ENCODE data around the gene ATP6V0C.

The ATP6V0C gene

GRCh38 chr16:2511996-2512734 is 1.6 kb upstream of the ATP6V0C start:
- H3K4me3 ChIP-seq (replicated peaks; ENCODE audit: insufficient read depth, low read length), result no peak overlapping the region
- TF ChIP-seq POLR2AphosphoS5 (IDR thresholded peaks at IDR 0.05; ENCODE audit: low read depth), result no peak
- no peak for TF ChIP-seq GABPA (IDR thresholded peaks at IDR 0.05; ENCODE audit: low read depth)
- no peak for TF ChIP-seq CTCF (IDR thresholded peaks at IDR 0.05; ENCODE audit: insufficient read depth, low read length)
- TF ChIP-seq SPI1 (IDR thresholded peaks at IDR 0.05; ENCODE audit: borderline replicate concordance, low read depth), result no peak
- TF ChIP-seq REST (IDR thresholded peaks at IDR 0.05; ENCODE audit: insufficient replicate concordance, low read depth), result no peak
- no peak overlapping the region for H3K27ac ChIP-seq (replicated peaks)
- DNase-seq (ENCODE audit: low read depth in 1 of 2, low spot score in 1 of 2), result no peak
- H3K27me3 ChIP-seq (ENCODE audit: insufficient read depth, poor library complexity, severe bottlenecking), result no peaks in the 10 kb centered on the region

- no peak for TF ChIP-seq SPI1 (IDR thresholded peaks at IDR 0.05; ENCODE audit: borderline replicate concordance, low read depth)
- no peak for TF ChIP-seq REST (IDR thresholded peaks at IDR 0.05; ENCODE audit: insufficient replicate concordance, low read depth)
- no peak for TF ChIP-seq GABPA (IDR thresholded peaks at IDR 0.05; ENCODE audit: low read depth)
- no peak for TF ChIP-seq CTCF (IDR thresholded peaks at IDR 0.05; ENCODE audit: insufficient read depth, low read length)
- no peak for TF ChIP-seq POLR2AphosphoS5 (IDR thresholded peaks at IDR 0.05; ENCODE audit: low read depth)
- peak overlapping the region; percentile 24; the same call in 1 of the 2 replicates for H3K4me3 ChIP-seq (replicated peaks; ENCODE audit: insufficient read depth, low read length)
- H3K27me3 ChIP-seq (ENCODE audit: insufficient read depth, poor library complexity, severe bottlenecking), result no peaks in the 10 kb centered on the region
- peak overlapping the region; percentile 97 for H3K27ac ChIP-seq (replicated peaks)
- DNase-seq (ENCODE audit: low read depth in 1 of 2, low spot score in 1 of 2), result no peak
These were observed 882 bp upstream of the ATP6V0C start for GRCh38 chr16:2512735-2513404.

- peak overlapping the region; percentile 86 for H3K4me3 ChIP-seq (replicated peaks; ENCODE audit: insufficient read depth, low read length)
- peak overlapping the region; percentile 97 for H3K27ac ChIP-seq (replicated peaks)
- no peaks in the 10 kb centered on the region for H3K27me3 ChIP-seq (ENCODE audit: insufficient read depth, poor library complexity, severe bottlenecking)
- TF ChIP-seq REST (IDR thresholded peaks at IDR 0.05; ENCODE audit: insufficient replicate concordance, low read depth) (no peak), POLR2AphosphoS5 (IDR thresholded peaks at IDR 0.05; ENCODE audit: low read depth) (no peak), CTCF (IDR thresholded peaks at IDR 0.05; ENCODE audit: insufficient read depth, low read length) (no peak)
- peak in 1 of 2 experiments; percentile 30 for DNase-seq (ENCODE audit: low read depth in 1 of 2, low spot score in 1 of 2)
These were observed 804 bp downstream of the ATP6V0C start for GRCh38 chr16:2514333-2515179.
